Measurements from ENCODE around the gene PRRT2. TPM values are rescaled to one million over a fixed set of nuclear protein-coding genes. Genes with fewer than 3 reads are reported as not detected.
A peak's percentile ranks its signal among the peaks of the same experiment; 100 is the strongest.
"Not testable (repeated sequence)": the region's sequence is repeated elsewhere in the genome, so short reads cannot be mapped to it uniquely, and the experiment has no call there.

Gene PRRT2
- total RNA-seq, 2 donors from 2014 or later: 0.98 to 2.8 TPM

DNA sequence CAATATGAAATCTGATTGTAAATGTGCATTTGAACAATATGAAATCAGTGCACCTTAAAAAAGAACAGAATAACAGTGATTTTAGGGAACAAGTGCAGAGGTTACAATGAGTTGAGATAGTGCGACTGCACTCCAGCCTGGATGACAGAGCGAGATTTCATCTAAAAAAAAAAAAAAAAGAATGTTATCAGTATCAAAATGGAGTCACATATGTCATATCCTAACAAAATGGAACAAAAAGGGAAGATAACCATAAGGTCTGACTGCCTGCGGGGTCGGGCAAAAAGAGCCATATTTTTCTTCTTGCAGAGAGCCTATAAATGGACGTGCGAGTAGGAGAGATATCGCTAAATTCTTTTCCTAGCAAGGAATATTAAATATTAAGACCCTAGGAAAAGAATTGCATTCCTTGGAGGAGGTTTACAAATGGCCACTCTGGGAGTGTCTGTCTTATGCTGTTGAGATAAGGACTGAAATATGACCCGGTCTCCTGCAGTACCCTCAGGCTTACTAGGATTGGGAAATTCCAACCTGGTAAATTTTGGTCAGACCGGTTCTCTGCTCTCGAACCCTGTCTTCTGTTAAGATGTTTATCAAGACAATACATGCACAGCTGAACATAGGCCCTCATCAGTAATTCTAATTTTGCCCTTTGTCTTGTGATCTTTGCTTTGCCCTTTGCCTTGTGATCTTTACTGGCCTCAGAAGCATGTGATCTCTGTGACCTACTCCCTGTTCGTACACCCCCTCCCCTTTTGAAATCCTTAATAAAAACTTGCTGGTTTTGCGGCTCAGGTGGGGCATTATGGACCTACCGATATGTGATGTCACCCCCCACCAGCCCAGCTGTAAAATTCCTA, 28.7 kb upstream of the PRRT2 start:
- H3K4me3 Mint-ChIP-seq; H3K27ac Mint-ChIP-seq; H3K27me3 Mint-ChIP-seq; H3K9me3 Mint-ChIP-seq; ATAC-seq; DNase-seq (ENCODE audit: low spot score); H3K36me3 Mint-ChIP-seq: not testable (repeated sequence)
- peaks cover 8 to 11% of the 10 kb centered on the region in 2 donors for H3K4me1 Mint-ChIP-seq (ENCODE audit: low read depth in 2 of 2)

DNA sequence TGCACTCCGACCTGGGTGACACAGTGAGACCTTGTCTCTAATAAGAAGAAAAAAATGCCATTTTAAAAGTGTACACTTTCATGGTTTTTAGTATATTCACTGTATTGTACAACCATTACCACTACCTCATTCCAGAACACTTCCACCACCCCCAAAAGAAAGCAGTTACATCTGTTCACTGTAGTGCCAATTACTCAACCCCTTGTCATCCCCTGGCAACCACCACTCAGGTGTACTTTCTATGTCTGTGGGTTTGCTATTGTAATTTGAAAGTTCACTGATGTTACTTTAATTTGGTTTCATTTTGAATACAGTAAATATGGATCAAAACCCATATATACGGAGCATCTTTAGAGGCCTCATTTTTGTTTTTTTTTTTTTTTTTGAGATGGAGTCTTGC, 27.8 kb upstream of the PRRT2 start:
- H3K27me3 Mint-ChIP-seq: no peaks in the 10 kb centered on the region
- H3K4me3 Mint-ChIP-seq: no peak overlapping the region
- DNase-seq (ENCODE audit: low spot score): no peak
- no peaks in the 10 kb centered on the region for H3K36me3 Mint-ChIP-seq
- H3K4me1 Mint-ChIP-seq (ENCODE audit: low read depth in 2 of 2): peaks cover 8 to 11% of the 10 kb centered on the region in 2 donors
- no peaks in the 10 kb centered on the region for H3K9me3 Mint-ChIP-seq
- H3K27ac Mint-ChIP-seq: no peak overlapping the region
- no peak for ATAC-seq

DNA sequence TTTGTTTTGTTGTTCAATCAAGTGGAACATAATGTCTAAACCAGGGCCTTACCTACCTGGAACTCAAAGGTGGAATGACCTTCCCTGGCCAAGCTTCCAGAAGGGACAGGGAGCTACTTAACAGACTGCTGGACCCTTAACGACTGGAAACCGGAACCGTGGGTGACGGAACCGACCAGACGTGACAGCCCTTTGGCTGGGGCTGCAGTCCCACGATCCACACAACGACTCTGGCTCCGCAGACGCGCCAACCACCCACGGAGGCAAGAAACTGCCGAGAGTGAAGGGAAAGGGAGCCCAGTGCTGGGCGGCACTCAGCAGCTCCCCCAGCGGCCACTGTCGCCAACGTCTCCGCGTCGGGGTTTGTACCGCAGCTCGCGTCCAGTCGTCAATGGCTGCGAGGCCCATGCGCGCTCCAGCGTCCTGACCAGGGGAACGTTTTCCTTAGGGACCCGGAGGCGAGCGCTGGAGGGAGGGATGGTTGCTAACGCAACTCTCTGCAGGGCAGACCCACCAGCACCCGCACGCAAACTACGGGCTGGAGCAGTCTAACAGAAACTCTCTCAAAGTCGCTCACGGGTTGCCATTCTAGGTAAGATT, 27.0 kb upstream of the PRRT2 start:
- no peaks in the 10 kb centered on the region for H3K36me3 Mint-ChIP-seq
- no peaks in the 10 kb centered on the region for H3K27me3 Mint-ChIP-seq
- ATAC-seq: peak; percentile 91 to 93
- H3K27ac Mint-ChIP-seq: peak overlapping the region in 1 of 2 donors; percentile 60
- H3K4me1 Mint-ChIP-seq (ENCODE audit: low read depth in 2 of 2): peaks cover 12 to 14% of the 10 kb centered on the region in 2 donors
- H3K4me3 Mint-ChIP-seq: peak overlapping the region; percentile 70
- H3K9me3 Mint-ChIP-seq: no peaks in the 10 kb centered on the region
- DNase-seq (ENCODE audit: low spot score): peak; percentile 82

GRCh38 chr16:29787155-29787554, 24.8 kb upstream of the PRRT2 start:
- not testable (repeated sequence) for ATAC-seq; H3K36me3 Mint-ChIP-seq; H3K9me3 Mint-ChIP-seq; H3K27me3 Mint-ChIP-seq; DNase-seq (ENCODE audit: low spot score); H3K27ac Mint-ChIP-seq; H3K4me3 Mint-ChIP-seq
- peaks cover 28 to 33% of the 10 kb centered on the region in 2 donors for H3K4me1 Mint-ChIP-seq (ENCODE audit: low read depth in 2 of 2)

GRCh38 chr16:29789775-29790182, 22.2 kb upstream of the PRRT2 start:
- Mint-ChIP-seq H3K4me3 (peak overlapping the region; percentile 98), H3K4me1 (ENCODE audit: low read depth in 2 of 2) (peaks cover 43% of the 10 kb centered on the region in 2 donors), H3K36me3 (peaks cover 5% of the 10 kb centered on the region), H3K27me3 (no peaks in the 10 kb centered on the region), H3K27ac (peak overlapping the region; percentile 81 to 92), H3K9me3 (no peaks in the 10 kb centered on the region)
- ATAC-seq: no peak
- no peak for DNase-seq (ENCODE audit: low spot score)

- no peaks in the 10 kb centered on the region for H3K9me3 Mint-ChIP-seq
- peaks cover 5% of the 10 kb centered on the region for H3K36me3 Mint-ChIP-seq
- H3K4me1 Mint-ChIP-seq (ENCODE audit: low read depth in 2 of 2): peaks cover 38 to 40% of the 10 kb centered on the region in 2 donors
- ATAC-seq: peak; percentile 98 to 99
- no peaks in the 10 kb centered on the region for H3K27me3 Mint-ChIP-seq
- peak; percentile 100 for DNase-seq (ENCODE audit: low spot score)
- H3K27ac Mint-ChIP-seq: peak within 1 kb of the TSS; percentile 81 to 92
- peak within 1 kb of the TSS; percentile 98 for H3K4me3 Mint-ChIP-seq
These were observed 21.6 kb upstream of the PRRT2 start, which contains the start of gene KIF22 for GRCh38 chr16:29790183-29790948. Gene KIF22 (plus strand): TSS chr16:29790751. CDS start chr16:29790760, 9 bp downstream.

GRCh38 chr16:29790949-29791844, 20.8 kb upstream of the PRRT2 start:
- DNase-seq (ENCODE audit: low spot score) (no peak), ATAC-seq (peak in 1 of 2 donors; percentile 22)
- Mint-ChIP-seq H3K36me3 (peaks cover 5% of the 10 kb centered on the region), H3K4me1 (ENCODE audit: low read depth in 2 of 2) (peaks cover 36 to 37% of the 10 kb centered on the region in 2 donors), H3K9me3 (no peaks in the 10 kb centered on the region), H3K27me3 (no peaks in the 10 kb centered on the region), H3K27ac (peak overlapping the region; percentile 81 to 92), H3K4me3 (peak overlapping the region; percentile 98)

DNA sequence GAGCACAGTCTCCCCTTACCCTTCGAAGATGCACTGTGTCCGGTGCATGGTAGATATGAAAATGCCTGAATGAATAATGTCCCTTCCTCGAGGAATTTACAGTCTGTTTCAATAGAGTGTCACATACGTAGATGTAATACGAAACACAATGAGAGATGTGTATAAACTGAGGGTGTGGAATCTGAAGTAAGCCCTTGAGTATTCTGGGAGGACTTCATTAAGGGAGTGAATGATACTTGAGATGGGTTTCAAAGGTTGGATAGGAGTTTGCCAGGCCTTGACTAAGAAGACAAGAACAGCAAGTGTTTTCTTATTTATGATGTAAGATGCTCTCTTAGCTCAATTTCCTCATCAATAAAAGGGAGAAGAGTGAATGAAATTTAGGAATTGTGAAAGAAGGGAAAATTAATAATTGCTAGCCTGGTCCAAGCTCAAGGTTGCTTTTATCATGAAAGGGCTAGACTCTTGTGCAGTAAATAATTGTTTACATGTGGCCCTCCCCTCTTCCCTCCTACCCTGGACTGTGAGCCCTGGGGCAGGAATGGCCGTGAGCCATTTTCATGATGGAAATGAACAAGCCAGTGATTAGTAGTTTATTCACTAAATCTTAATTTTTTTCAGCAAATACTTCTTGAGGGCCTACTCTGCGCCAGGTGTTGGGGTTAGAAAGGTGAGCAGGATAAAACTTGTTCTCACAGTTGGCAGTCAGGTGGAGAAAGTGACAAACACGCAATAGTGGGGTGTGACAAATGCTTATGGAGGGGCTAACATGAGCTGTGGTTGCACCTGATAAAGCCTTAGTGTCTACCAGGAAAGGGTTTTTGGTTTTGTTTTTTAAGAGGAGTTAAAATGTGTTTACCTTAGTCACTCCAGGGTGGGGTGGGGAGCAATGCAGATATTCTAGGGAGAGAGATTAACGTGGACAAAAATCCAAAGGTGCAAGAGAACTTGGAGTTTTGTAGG, 19.9 kb upstream of the PRRT2 start:
- Mint-ChIP-seq H3K27me3 (no peaks in the 10 kb centered on the region), H3K36me3 (peaks cover 5% of the 10 kb centered on the region), H3K4me1 (ENCODE audit: low read depth in 2 of 2) (peaks cover 36 to 37% of the 10 kb centered on the region in 2 donors), H3K9me3 (no peaks in the 10 kb centered on the region), H3K4me3 (peak overlapping the region; percentile 98), H3K27ac (peak overlapping the region; percentile 81 to 92)
- DNase-seq (ENCODE audit: low spot score): no peak
- no peak for ATAC-seq

DNA sequence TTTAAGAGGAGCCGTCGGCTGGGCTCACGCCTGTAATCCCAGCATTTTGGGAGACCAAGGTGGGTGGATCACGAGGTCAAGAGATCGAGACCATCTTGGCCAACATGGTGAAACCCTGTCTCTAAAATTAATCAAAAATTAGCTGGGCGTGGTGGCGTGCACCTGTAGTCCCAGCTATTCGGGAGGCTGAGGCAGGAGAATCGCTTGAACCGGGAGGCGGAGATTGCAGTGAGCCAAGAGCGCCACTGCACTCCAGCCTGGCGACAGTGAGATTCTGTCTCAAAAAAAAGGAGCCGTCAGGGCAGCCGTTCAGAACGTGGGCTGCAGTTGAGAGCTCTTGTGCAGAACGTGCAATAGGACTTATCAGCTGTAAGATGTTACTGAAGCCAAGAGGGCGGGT, 18.8 kb upstream of the PRRT2 start:
- Mint-ChIP-seq H3K4me1 (ENCODE audit: low read depth in 2 of 2) (peaks cover 36 to 37% of the 10 kb centered on the region in 2 donors), H3K36me3 (peaks cover 10% of the 10 kb centered on the region), H3K27ac (peak overlapping the region in 1 of 2 donors; percentile 92), H3K4me3 (peak overlapping the region; percentile 98)
- H3K27me3 Mint-ChIP-seq; ATAC-seq; DNase-seq (ENCODE audit: low spot score); H3K9me3 Mint-ChIP-seq: not testable (repeated sequence)

DNA sequence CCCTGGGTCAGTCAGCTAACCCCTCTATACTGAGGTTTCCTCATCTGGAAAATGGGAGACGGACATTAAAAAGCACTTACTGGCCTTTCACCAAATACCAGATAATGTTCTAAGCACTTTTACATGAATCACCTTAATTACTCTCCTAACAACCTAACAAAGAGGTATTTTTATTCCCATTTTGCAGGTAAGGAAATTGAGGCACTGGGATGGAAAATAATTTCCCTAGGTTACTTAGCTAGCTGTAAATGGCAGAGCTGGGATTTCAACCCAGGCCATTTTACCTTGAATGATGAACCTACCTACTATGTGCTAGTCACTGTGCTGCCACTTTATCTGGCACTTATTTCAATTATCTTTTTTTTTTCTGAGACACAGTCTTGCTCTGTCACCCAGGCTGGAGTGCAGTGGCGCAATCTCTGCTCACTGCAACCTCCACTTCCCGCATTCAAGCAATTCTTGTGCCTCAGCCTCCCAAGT, 17.7 kb upstream of the PRRT2 start:
- peak overlapping the region in 1 of 2 donors; percentile 19 for H3K27ac Mint-ChIP-seq

DNA sequence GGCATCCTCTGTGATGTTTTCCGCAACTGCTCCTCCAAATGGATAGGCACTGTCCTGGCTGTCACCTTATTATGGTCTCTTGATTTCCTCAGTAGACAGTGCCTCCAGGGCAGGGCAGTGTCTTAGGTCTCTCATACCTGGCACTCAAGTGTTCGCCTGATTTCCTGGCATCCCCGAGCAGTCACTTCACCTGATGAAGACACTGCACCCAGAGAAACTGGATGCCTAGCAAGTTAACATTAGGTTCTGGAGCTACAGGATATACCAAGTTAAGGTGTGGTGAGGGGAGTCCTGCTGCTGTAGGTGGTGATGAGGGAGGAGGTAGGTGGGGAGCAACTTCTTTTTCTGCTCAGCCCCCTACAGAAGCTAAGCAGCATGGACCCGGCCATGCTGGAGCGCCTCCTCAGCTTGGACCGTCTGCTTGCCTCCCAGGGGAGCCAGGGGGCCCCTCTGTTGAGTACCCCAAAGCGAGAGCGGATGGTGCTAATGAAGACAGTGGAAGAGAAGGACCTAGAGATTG, 9.5 kb upstream of the PRRT2 start:
- no peak for DNase-seq (ENCODE audit: low spot score)
- ATAC-seq: no peak
- peak overlapping the region; percentile 98 to 99 for H3K27ac Mint-ChIP-seq
- H3K9me3 Mint-ChIP-seq: no peaks in the 10 kb centered on the region
- H3K27me3 Mint-ChIP-seq: no peaks in the 10 kb centered on the region
- no peak overlapping the region for H3K4me3 Mint-ChIP-seq
- peaks cover 18% of the 10 kb centered on the region in 2 donors for H3K4me1 Mint-ChIP-seq (ENCODE audit: low read depth in 2 of 2)
- H3K36me3 Mint-ChIP-seq: peaks cover 17% of the 10 kb centered on the region

More for the DNA sequence above, 17.7 kb upstream of the PRRT2 start:
- Mint-ChIP-seq H3K27me3 (no peaks in the 10 kb centered on the region), H3K9me3 (no peaks in the 10 kb centered on the region), H3K36me3 (peaks cover 17% of the 10 kb centered on the region), H3K4me3 (no peak overlapping the region), H3K4me1 (ENCODE audit: low read depth in 2 of 2) (peaks cover 36 to 37% of the 10 kb centered on the region in 2 donors)
- ATAC-seq: no peak
- no peak for DNase-seq (ENCODE audit: low spot score)

DNA sequence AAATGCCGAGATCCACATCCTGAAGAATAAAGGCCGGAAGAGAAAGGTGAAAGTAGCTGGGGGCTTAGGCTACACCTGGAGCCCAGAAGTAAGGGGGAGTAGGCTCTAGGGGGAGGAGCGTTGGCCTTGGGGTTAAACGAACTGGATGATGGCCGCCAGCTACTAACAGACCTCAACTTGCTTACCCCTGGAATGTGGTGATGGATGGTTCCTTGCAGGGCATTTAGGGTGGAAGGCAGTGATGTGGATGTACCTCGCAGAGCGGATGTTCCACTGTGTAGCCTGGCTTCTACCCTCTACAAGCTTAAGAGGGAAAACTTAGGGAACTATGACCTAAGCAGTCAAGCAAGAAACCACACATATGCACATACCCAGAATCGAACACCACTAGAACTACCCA, 8.0 kb upstream of the PRRT2 start:
- peak overlapping the region; percentile 98 to 99 for H3K27ac Mint-ChIP-seq
- DNase-seq (ENCODE audit: low spot score) (no peak), ATAC-seq (no peak)
- peak overlapping the region; percentile 99 for H3K4me3 Mint-ChIP-seq
- H3K36me3 Mint-ChIP-seq: peaks cover 12% of the 10 kb centered on the region
- H3K27me3 Mint-ChIP-seq: no peaks in the 10 kb centered on the region
- peaks cover 31 to 32% of the 10 kb centered on the region in 2 donors for H3K4me1 Mint-ChIP-seq (ENCODE audit: low read depth in 2 of 2)
- no peaks in the 10 kb centered on the region for H3K9me3 Mint-ChIP-seq
